Stimulated activated CD8-positive, alpha-beta memory T cell treated with anti-CD3 and anti-CD28 coated beads, Interleukin-12 subunit alpha, Interleukin-12 subunit beta, amount 100 ng/mL, for 4 hours (primary cell): ENCODE data around the gene NTRK1.

Experiments
- DNase-seq: peaks from one replicate; pipeline ENCODE4 v3.0.0-alpha.2; 2020; ENCODE audit warnings: low read depth

NTRK1 gene

DNA sequence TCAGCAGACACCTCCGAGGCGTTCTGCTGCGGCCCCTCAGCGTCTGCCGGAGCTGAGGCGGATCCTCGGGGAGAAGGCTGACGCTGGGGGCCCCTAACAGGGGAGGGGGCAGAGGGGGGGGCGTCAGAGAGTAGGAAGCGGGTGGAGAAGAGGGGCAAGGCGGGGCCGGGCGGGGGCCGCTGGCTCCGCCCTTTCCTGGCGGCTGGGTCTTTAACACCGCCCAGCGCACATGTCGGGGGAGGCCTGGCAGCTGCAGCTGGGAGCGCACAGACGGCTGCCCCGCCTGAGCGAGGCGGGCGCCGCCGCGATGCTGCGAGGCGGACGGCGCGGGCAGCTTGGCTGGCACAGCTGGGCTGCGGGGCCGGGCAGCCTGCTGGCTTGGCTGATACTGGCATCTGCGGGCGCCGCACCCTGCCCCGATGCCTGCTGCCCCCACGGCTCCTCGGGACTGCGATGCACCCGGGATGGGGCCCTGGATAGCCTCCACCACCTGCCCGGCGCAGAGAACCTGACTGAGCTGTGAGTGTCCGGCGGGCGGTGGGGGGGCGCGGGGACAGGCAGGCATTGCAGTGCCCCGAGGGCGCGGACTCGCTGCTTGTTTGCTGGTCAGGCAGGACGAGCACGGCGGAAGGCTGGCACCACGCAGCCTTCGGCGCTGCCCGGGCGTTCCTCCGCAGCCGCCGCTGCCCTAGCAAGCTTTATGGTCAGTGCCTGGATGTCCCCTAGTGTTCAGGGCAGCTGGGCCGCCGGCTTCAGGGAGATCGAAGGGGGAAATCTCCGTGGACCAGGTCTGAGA lies at the start of gene NTRK1:
TSS of gene NTRK1 (plus strand) at position 238 of the 796 bp plus-strand sequence. CDS start at position 308, 70 bp downstream.
- peak; percentile 48 for DNase-seq

DNA sequence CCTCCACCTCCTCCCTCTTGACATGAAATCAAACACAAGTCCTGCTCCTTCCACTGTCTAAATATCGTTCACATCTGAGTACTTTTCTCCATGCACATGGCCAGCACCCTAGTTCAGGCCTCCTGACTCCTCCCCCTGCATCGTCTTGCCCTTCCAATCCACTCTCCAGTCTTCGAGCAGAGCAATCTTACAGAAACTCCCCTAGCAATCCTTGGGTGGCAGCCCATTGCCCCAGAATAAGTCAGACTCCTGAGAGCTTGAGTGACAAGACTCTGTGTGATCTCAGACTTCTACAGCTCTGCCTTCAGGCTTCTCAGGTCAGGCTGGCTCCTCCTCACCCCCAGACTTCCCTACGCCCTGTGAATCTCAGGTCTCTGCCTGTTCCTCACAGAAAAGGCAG lies 49.5 kb upstream of the NTRK1 start:
- DNase-seq = no peak

DNA sequence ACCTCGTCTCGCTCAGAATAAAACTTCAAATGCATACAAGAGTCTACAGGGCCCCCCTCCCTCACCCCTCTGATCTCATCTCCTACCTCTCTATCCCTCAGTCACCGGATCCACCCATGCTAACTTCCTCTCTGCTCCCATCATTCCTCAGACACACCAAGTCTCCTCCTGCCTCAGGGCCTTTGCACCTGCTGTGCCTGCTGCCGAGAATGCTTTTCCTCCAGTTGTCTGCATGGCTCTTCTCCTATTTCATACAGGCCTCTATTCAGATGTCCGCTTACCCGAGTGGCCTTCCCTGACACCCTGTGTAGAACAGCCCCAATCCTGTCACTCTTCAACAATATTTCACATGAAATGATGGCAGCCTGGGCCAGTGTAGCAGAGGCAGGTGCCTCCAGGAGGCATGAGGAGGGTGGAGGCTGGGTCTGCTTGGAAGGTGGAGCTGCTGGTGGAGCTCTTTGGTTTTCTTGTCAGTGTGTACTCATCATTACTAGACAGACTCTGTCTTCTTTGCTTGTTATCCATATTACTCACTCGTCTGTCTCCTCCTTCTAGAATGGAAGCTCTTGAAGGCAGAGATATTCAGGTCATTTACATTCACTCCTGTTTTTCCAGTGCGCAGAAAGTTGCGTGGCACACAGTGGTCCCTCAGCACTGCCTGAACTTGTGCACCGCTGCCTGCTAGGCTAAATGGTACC lies 48.2 kb upstream of the NTRK1 start:
- no peak for DNase-seq

DNA sequence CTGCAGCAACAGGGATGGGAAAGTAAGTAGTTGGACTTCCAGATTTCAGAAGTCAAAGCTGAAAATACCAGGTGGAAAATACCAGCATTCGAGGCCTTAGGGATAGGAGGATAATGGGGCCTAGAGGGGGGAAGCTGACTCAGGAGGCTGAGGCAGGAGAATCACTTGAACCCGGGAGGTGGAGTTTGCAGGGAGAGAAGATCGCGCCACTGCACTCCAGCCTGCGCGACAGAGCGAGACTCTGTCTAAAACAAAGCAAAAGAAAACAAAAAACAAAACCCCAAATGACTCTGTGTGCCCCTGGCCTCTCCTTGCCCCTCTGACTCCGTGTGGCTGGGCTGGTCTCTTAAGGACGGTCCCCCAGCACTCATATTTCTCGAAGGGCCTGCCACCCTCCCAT lies 47.4 kb upstream of the NTRK1 start:
- DNase-seq = no peak

DNA sequence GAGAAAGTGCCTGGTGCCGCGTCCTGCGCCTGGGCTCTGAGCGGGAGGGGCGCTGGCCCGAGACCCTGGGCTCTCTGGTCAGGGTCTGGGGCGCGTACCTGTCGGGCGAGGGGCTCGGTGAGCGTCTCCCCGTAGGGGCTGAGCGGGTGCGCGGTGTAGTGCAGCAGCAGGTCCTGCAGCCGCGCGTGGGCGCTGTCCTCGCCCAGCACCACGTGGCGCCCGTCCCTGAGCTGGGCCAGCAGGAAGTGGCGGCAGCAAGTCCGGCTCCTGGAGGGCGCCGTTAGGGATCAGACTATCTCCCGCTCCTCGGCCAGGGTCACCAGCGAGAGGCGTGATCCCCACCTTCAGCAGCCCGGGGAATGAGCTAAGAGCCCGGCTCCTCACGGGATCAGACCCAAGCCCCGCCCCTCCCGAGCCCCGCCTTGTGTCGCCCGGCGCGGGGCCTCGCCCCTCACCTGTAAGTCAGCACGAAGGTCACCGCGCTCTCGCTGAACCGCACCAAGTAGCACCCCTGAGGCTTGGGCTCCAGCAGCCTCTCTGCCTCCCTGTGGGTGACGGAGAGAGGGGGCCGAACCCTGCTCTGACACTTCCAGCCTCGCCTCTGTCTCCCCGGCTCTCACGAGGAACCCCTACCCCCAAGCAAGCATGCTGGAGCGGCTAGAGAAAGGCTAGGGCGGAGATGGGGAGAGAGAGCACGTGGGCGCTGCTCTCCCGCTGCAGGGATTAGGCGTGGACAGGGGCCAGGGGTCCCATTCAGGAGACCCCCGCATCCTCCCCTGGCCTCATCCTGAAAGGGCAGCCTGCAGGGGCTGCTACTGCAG lies 46.7 kb upstream of the NTRK1 start:
- DNase-seq = peak; percentile 69

DNA sequence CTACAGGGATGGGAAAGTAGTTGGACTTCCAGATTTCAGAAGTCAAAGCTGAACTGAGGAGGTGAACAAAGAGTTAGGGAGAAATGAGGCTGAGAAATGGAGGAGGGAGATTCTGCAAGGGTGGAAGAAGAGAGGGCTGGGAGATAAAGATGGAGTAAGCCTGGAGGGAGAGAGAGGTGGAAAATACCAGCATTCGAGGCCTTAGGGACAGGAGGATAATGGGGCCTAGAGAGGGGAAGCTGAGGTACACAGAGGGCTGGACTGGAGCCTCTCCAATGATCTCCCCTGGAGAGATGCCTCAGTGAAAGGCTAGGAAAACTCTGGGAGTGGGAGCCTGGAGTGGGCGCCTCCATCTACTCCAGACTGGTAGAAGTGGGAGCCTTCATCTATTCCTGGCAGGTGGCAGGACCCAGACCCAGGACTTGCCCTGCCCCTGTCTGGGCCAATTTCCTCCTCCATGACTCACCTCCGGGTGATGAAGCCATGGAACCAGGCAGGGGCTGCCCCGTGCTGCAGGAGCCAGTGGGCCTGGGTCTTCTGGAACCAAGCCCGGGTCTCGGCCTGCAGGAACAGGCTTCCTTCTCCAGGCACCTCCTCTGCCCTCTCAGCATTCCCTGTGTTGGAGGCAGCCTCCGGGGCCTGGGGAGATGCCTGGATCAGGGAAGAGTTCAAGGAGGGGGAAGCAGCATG lies 45.9 kb upstream of the NTRK1 start:
- DNase-seq = peak; percentile 26

DNA sequence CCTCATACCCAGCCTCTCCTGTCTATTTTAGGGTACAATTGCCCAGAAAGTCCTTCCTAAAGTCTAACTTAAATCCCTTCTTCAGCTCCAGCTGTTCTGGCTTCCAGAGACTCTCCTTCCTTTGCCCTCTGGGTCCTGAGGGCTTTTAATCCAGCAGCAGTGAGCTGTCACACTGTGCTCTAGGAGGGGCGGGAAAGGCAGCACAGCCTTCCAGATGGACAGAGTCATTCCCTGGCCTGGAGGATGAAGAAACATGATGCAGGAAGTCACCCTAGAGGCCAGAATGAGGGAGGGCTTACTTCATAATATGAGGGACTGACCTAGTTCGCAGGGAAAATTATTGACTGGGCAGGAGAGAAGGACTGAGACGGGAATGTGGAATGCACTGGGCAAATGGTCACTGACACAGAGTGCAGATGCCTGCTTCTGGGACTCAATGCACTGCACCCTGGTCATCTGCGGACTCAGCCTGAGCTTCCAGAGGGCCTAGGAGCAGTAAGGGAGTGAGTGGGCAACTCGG lies 45.3 kb upstream of the NTRK1 start:
- no peak for DNase-seq

DNA sequence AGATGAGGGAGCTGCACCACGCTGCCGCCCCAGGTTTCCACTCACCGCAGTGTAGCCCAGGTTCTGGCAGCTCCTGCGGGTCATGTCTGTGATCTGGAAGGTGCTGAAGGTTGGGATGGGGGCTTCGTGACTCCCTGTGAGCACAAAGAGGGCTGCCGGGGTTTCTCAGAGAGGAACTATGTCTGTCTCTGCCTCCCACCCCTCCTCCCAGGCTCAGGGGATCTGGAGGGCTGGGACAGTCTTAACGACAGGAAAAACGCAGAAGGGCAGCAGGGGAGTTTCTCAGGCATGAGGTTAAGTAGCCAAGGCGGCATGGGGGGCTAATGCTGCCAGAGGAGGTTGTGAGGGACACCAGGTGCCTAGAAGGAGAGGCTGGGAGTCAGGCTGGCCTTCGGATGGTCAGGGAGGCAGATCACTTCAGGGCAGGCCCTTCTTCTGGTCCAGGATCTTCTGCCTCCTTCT lies 44.7 kb upstream of the NTRK1 start:
- no peak for DNase-seq

DNA sequence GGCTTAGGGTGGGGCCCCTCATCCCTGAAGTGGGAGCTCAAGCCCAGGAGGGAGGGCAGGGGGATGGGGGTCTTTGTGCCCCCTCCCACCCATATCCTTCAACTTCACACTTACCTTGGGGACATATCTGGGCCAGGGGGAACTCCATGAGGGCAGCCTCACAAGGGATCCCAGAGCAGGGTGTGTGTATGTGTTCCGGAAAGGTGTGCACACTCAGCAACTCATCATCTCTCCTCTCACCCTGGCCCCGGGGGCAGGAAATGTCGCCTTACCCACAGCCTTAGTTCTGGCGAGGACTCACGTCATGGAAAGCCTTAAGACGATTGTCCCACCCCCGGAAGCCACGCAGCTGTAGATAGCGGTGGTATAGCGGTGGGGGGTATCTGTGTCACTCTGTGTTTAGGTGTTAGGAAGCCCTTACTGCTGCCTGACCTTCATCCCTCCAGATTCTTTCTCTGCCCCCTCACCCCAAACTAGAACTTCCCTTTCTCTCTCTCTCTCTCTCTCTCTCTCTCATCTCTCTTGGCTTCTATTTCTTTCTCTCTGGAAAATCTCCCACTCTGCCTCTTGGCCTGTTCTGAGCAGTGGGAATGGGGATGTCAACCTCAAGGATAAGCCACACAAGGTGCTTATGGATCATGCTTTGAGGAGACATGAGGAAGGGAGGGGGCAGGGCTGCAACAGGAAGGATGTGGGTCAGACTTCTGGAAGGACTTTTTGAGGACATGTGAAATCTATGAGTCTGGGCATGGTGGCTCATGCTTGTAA lies 43.9 kb upstream of the NTRK1 start, which contains the start of gene SH2D2A:
TSS of gene SH2D2A (minus strand) at position 288 of the 768 bp plus-strand sequence. CDS start at position 148, 140 bp downstream.
- DNase-seq = peak; percentile 92

DNA sequence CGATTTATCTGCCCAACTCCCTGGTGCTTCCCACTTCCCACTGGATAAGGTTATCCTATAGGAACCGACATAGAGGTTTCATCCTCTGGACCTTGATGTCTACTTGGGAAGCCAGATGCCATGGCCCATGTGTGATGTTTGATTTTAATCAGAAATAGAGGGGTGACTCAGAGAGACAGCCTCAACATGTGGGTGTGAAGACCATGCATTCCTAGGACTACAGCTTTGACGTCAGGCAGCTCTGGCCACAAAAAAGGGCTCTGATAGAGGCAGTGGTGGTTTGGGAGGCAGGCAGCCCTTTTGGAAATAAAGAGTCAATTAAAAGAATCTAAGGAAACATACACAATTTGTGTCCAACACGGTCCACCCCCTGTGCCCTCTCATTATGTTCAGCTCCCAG lies 38.9 kb upstream of the NTRK1 start:
- DNase-seq = no peak

DNA sequence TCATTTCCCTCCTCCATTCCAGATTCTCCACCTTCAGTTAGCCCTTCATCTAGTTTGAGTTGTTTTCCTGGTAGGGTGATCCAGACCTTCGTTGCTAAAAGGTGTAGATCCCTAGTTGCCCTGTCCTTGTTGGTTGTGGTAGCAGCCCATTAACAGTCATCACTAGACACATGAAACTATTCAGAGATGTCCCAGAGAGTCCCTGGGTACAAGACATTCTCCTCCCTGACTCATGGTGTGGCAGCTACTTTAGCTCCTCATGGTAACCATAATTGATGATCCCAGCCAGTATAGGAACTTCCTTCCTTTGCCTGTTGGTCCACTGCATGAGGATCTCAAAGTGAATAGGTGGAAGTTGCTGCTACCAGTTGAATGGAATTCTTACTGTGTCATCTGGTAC lies 38.0 kb upstream of the NTRK1 start:
- no peak for DNase-seq

DNA sequence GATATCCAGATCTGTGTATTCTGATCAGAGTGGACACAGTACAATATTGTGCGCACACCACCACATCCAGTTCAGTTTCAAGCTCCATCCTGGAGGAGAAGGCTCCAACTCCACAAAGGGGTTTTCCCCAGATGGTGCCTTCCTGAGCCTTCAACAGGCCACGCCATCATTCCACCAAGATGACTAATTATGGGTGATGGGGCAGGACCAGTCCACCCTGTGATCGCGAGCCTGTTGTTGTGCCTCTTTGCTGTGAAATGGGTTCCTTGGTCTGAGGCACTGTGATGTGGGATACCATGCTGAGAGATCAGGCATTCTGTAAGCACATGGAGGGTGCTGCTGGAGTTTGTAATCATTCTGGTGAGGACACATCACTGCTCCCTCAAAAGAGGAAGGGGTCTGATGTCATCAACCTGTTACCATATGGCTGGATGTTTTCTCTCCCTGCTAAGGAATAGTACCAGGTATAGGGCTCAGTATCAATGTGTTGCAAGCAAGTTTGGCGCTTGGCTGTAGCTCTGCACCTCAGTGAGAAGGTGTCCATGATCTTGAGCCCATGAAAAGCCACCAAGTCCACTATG lies 37.4 kb upstream of the NTRK1 start:
- no peak for DNase-seq

DNA sequence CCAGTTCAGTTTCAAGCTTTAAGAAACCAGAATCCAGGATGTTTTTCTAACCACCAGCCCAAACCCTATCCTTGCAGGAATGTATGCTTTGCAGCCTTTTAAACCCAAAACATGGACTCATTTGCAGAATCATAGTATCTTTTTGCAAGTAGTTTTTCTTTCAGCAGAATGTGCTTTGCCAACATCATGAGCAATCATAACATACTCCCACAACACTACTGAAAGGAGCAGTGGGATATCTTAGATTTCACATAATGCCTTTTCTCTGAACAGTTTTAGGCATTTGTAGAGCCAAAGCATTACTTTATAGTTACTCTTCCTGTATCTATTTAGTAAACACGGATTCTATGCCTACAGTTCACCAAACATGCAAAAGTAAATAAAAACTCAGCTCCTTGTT lies 34.0 kb upstream of the NTRK1 start:
- no peak for DNase-seq

DNA sequence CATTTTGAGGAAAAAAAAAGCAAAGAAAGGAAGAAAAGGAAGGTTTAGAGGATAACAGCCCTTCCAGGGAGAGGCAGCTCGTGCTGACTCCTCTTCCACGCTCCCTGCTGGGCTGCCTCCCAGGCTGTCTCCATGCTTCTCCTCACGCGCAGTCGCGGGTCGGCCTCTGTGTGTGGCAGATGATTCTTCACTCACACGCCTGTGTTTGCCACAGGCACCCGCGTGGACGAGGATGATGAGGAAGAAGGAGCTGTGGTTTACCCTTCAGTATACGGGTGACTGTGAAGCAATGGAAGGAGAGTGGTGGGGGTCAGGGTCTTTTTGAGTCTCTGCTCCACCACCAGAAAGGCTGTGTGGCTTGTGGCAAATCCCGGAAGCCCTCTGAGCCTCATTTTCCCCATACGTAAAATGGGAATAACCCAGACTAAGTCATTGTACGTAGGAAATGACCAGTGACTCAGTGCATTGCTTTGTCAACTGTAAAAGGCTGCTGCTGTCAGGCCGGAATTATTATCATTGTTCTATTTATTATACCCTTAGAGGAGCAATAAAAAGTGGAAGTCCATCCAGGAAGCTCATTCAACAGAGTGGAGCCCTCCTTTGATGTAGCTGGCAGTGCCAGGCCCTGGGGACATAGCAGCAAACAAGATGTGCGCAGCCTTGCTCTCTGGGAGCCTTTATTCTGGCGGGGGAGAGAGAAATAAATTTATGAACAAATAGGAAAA lies 32.1 kb upstream of the NTRK1 start:
- no peak for DNase-seq

DNA sequence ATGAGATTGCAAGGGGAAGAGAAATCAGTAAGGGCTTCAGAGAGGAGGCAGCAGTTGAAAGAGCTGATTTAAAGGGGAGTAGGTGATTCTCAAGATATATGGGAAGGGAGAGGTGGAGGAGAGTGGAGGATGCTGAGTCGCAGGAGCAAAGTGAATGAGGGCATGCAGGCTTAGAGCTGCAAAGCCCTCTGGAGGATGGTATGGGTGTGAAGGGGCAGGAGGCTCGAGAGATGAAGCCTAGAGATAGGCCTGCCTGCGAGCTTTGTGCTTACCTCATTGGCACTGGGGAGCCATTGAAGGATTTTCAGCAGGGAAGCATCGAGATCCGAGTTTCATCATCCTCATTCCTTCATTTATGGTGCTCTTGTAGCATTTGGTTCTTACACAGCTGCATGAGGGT lies 28.2 kb upstream of the NTRK1 start:
- DNase-seq = no peak

DNA sequence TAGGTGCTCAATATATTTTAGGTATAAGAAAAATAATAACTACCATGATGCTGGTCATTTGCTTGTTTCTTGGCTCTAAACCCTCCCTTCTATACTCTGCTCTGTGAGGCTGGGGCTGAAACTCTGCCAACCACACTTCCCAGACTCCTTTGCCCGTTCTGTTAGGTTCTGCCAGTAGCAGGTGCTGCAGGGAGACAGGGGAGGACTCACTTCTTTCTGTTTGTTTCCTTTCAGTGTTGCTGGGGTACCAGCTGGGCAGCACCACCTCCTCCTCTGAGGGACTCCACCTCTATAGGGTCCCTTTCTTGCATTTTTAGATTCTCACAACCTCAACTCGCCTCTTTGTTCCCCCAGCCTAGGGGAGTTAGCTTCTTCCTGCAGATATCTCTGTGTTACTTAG lies 27.1 kb upstream of the NTRK1 start:
- no peak for DNase-seq

DNA sequence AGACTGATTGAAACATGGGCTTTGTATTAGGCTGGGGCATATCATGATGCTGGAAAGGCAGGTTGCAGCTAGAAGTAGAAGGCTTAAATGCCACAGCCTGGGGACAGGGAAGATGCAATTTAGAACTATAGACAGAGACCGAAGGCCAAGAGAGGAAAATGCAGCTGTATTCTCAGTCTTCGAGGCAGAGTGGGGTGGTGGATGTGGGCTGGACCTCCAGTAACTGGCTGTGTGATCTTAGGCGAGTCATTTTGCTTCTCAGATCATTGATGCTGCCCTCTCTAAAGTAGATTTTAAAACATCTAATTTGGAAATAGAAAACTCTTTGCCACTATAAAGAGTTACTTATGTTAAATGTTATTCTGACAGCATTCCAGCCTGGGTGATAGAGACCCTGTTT lies 26.3 kb upstream of the NTRK1 start:
- no peak for DNase-seq

DNA sequence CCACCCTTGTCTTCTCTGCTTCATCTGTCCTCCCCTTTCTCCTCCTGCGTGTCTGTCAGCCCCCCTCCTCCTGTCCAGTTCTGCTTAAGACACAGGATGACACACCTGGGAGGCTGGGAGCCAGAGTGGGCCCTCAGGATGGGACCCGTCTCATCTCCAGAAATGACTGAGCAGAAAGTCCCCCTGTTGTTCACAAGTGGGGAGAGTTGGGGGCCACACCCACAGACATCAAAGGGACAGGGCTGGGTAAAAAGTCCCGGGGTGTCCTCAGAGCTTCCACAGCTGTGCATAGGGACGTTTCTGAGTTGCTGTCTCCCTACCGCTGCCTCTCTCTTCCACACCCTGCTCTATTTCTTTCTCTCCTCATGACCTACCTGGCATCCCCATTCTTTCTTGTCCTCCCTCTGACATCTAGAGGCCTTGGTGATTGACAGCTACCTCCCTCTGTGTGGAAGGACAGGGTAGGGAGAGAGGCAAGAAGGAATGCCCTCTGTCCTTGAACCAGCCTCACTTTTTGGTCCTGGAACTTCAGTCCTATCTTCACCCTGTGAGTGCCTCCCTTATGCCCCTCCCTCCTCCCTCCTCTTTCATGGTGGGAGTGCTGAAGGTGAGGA lies 24.5 kb upstream of the NTRK1 start:
- DNase-seq = no peak

DNA sequence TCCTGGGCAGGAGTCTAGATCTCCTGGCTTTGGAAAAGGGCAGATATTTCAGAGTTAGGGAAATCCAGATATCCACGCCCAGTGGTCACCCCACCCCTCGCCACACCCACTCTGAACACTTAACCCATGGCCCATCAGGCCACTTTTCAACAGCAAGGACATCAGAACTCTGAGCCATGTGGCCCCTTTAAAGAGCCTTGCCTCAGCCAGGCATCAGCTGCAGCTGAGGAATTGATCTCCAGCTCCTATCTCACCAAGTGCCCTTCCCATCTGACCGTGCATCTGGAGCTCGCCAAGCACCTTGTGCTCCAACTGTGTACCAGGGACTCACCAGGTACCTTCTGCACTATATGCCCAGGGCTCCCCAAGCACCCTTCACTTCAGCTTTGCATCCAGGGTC lies 23.8 kb upstream of the NTRK1 start:
- DNase-seq = no peak
